A549 treated with GW870086 at 1 μM for 4 hours (cell line): ENCODE results near the gene RPL31. TPM values are rescaled to one million over a fixed set of nuclear protein-coding genes. Genes with fewer than 3 reads are reported as not detected.

Source experiments
- total RNA-seq: library from RNA; stranded (reverse); fragments of 200-300 nt; extraction: Qiagen RNA extraction; gene quantifications from 5 replicates; pipeline ENCODE4 v1.2.3, GENCODE V29; 2022; ENCODE audit warnings: low read depth

Gene RPL31
- total RNA-seq: 1,908 to 2,397 TPM (median 2,270 TPM) in 5 replicates

GRCh38 chr2:101001691-101002561 is at the start of gene RPL31:
Gene RPL31, plus strand, starts transcription at chr2:101002289. Its CDS starts 413 bp downstream, at chr2:101002702.

Other genes with a start within 250 kb of the RPL31 start
- 62.7 to 84.1 TPM (median 78.5 TPM) in 5 replicates for gene NPAS2, start 182.2 kb upstream of the RPL31 start, total RNA-seq
- gene TBC1D8, start 149.1 kb downstream of the RPL31 start, total RNA-seq: 49.9 to 75.2 TPM (median 68.2 TPM) in 5 replicates